Spinal cord (tissue), 10 donors: ENCODE measurements around the gene CDC23. TPM values are rescaled to one million over a fixed set of nuclear protein-coding genes. Genes with fewer than 3 reads are reported as not detected.
"Not testable (repeated sequence)": the region's sequence is repeated elsewhere in the genome, so short reads cannot be mapped to it uniquely, and the experiment has no call there.

ENCODE experiments used
- DNase-seq, 6 donors: peaks; one replicate each; pipeline versions ENCODE4 v3.0.0 to v3.0.0-alpha.2; 2013 to 2015; ENCODE audit warnings: low spot score in 6 of 6, low read depth in 4 of 6
- H3K27ac ChIP-seq: one replicate; pipeline ENCODE4 v1.5.1; 2013; ENCODE audit warnings: low read depth, low read length, control low read depth
- H3K27me3 ChIP-seq: one replicate; pipeline ENCODE4 v1.6.1; 2013; ENCODE audit warnings: low read length; ENCODE audit not compliant: control insufficient read depth, insufficient read depth
- H3K36me3 ChIP-seq: one replicate; pipeline ENCODE4 v1.6.1; 2013; ENCODE audit warnings: low read length; ENCODE audit not compliant: control insufficient read depth, insufficient read depth
- H3K4me1 ChIP-seq: one replicate; pipeline ENCODE4 v1.6.1; 2013; ENCODE audit warnings: low read length; ENCODE audit not compliant: control insufficient read depth, insufficient read depth
- H3K4me3 ChIP-seq: one replicate; pipeline ENCODE4 v1.5.1; 2013; ENCODE audit warnings: low read depth, low read length, control low read depth
- H3K9me3 ChIP-seq: one replicate; pipeline ENCODE4 v1.6.1; 2013; ENCODE audit warnings: low read length; ENCODE audit not compliant: control insufficient read depth, insufficient read depth
- WGBS: methylation state at CpG from one replicate; pipeline ENCODE4 v1.1.5; 2013; ENCODE audit warnings: missing lambda C conversion rate; ENCODE audit not compliant: insufficient coverage; 5-methylcytosine and 5-hydroxymethylcytosine counted together
- polyA plus RNA-seq, 2 donors: library from polyadenylated mRNA; unstranded; fragments of 120-200 nt; gene quantifications; one replicate each; pipeline ENCODE4 v1.2.1, GENCODE V29; 2013; ENCODE audit not compliant: insufficient read length in 2 of 2
- total RNA-seq, 2 donors: library from RNA; depleted of rRNA in 1 of 2; stranded (reverse); fragments of 120-200 nt in 1 of 2; fragments of >200 nt in 1 of 2; gene quantifications; one replicate each; pipeline versions ENCODE4 v1.2.3 to v1.2.4, GENCODE V29; 2013 to 2014
- donor health status: healthy.

CDC23 gene
- total and polyA plus RNA-seq, 4 donors, result 37.9 to 47.5 (median 39.3) TPM

GRCh38 chr5:138160706-138161105 is 52.4 kb downstream of the CDC23 start:
- Histone ChIP-seq H3K4me3 (no peak overlapping the region), H3K27ac (no peak overlapping the region), H3K4me1 (no peaks in the 10 kb centered on the region), H3K9me3 (no peaks in the 10 kb centered on the region), H3K36me3 (peaks cover 77% of the 10 kb centered on the region), H3K27me3 (no peaks in the 10 kb centered on the region)
- no peak for DNase-seq
- WGBS, result 94% methylated on average over 2 of the region's 4 CpGs

- no peaks in the 10 kb centered on the region for H3K27me3 ChIP-seq
- H3K4me3 ChIP-seq, result no peak overlapping the region
- H3K27ac ChIP-seq, result no peak overlapping the region
- no peaks in the 10 kb centered on the region for H3K4me1 ChIP-seq
- no peaks in the 10 kb centered on the region for H3K9me3 ChIP-seq
- H3K36me3 ChIP-seq, result peaks cover 67% of the 10 kb centered on the region
- DNase-seq, result no peak
- WGBS, result 80% methylated on average over 2 of the region's 5 CpGs
Measured at GRCh38 chr5:138159666-138160065, 53.5 kb downstream of the CDC23 start.

- Histone ChIP-seq H3K36me3 (peaks cover 49% of the 10 kb centered on the region), H3K4me3 (no peak overlapping the region), H3K27ac (no peak overlapping the region), H3K4me1 (no peaks in the 10 kb centered on the region), H3K9me3 (no peaks in the 10 kb centered on the region), H3K27me3 (no peaks in the 10 kb centered on the region)
- WGBS, result no CpG with 5 or more reads among the region's 1 CpG
- DNase-seq, result no peak
Measured at GRCh38 chr5:138157626-138158025, 55.5 kb downstream of the CDC23 start.

- DNase-seq, H3K4me1 ChIP-seq, H3K27me3 ChIP-seq, H3K4me3 ChIP-seq, H3K27ac ChIP-seq, H3K9me3 ChIP-seq: not testable (repeated sequence)
- WGBS, result 100% methylated on average over 4 of the region's 9 CpGs
- peaks cover 35% of the 10 kb centered on the region for H3K36me3 ChIP-seq
Measured at GRCh38 chr5:138155977-138156376, 57.1 kb downstream of the CDC23 start.

GRCh38 chr5:138149530-138149929 is 63.6 kb downstream of the CDC23 start:
- WGBS, result no CpG with 5 or more reads among the region's 3 CpGs
- H3K27me3 ChIP-seq, result no peaks in the 10 kb centered on the region
- no peaks in the 10 kb centered on the region for H3K4me1 ChIP-seq
- no peaks in the 10 kb centered on the region for H3K9me3 ChIP-seq
- H3K27ac ChIP-seq, result no peak overlapping the region
- DNase-seq, result no peak
- H3K36me3 ChIP-seq, result no peaks in the 10 kb centered on the region
- H3K4me3 ChIP-seq, result no peak overlapping the region

GRCh38 chr5:138148811-138149210 is 64.3 kb downstream of the CDC23 start:
- no peaks in the 10 kb centered on the region for H3K9me3 ChIP-seq
- no peaks in the 10 kb centered on the region for H3K27me3 ChIP-seq
- no peak overlapping the region for H3K4me3 ChIP-seq
- 67% methylated on average over 1 of the region's 1 CpG for WGBS
- H3K4me1 ChIP-seq, result no peaks in the 10 kb centered on the region
- no peak overlapping the region for H3K27ac ChIP-seq
- no peaks in the 10 kb centered on the region for H3K36me3 ChIP-seq
- DNase-seq, result no peak

GRCh38 chr5:138143578-138143977 is 69.5 kb downstream of the CDC23 start:
- not testable (repeated sequence) for H3K27ac ChIP-seq, H3K4me3 ChIP-seq, H3K4me1 ChIP-seq, H3K36me3 ChIP-seq, H3K27me3 ChIP-seq, H3K9me3 ChIP-seq, DNase-seq
- WGBS, result 87% methylated on average over 5 of the region's 6 CpGs

GRCh38 chr5:138141734-138142133 is 71.4 kb downstream of the CDC23 start:
- no peak for DNase-seq
- Histone ChIP-seq H3K27ac (no peak overlapping the region), H3K4me3 (no peak overlapping the region), H3K4me1 (no peaks in the 10 kb centered on the region), H3K27me3 (no peaks in the 10 kb centered on the region), H3K36me3 (no peaks in the 10 kb centered on the region), H3K9me3 (no peaks in the 10 kb centered on the region)
- WGBS, result no CpG with 5 or more reads among the region's 1 CpG

GRCh38 chr5:138140268-138140667 is 72.9 kb downstream of the CDC23 start:
- no peak overlapping the region for H3K4me3 ChIP-seq
- no peak for DNase-seq
- no peak overlapping the region for H3K27ac ChIP-seq
- H3K9me3 ChIP-seq, result no peaks in the 10 kb centered on the region
- H3K27me3 ChIP-seq, result no peaks in the 10 kb centered on the region
- H3K36me3 ChIP-seq, result no peaks in the 10 kb centered on the region
- WGBS, result 90% methylated on average over 3 of the region's 4 CpGs
- H3K4me1 ChIP-seq, result no peaks in the 10 kb centered on the region

GRCh38 chr5:138139781-138140090 is 73.4 kb downstream of the CDC23 start:
- Histone ChIP-seq H3K27me3 (no peaks in the 10 kb centered on the region), H3K4me3 (peak overlapping the region; percentile 77), H3K4me1 (no peaks in the 10 kb centered on the region), H3K36me3 (no peaks in the 10 kb centered on the region), H3K9me3 (no peaks in the 10 kb centered on the region), H3K27ac (no peak overlapping the region)
- WGBS, result 83% methylated on average over 1 of the region's 3 CpGs
- no peak for DNase-seq
